Vagina (tissue), 2 donors: ENCODE data around the gene SMAGP.
"Not testable (repeated sequence)": the region's sequence is repeated elsewhere in the genome, so short reads cannot be mapped to it uniquely, and the experiment has no call there.

Source experiments
- CTCF ChIP-seq, 3 experiments: fragments of 450-650 bp in 2 of 3; fragments of 200-600 bp in 1 of 3; sonication (generic) in 1 of 3; IDR thresholded peaks; one replicate each; pipeline ENCODE4 v1.5.1; 2017 to 2019; ENCODE audit warnings: antibody characterized with exemption in 3 of 3, mild to moderate bottlenecking in 2 of 3, moderate library complexity in 2 of 3
- POLR2A ChIP-seq, 2 donors: fragments of 450-650 bp; IDR thresholded peaks; one replicate each; pipeline ENCODE4 v1.6.1; 2017; ENCODE audit warnings: antibody characterized with exemption in 2 of 2, mild to moderate bottlenecking in 2 of 2, moderate library complexity in 2 of 2

- not testable (repeated sequence) for TF ChIP-seq CTCF, POLR2A (IDR thresholded peaks at IDR 0.05)
Observed at GRCh38 chr12:51318057-51318806, 48.0 kb upstream of the SMAGP start.
